NB4 (cell line): ENCODE results near the gene IFIH1.

ENCODE experiments used
- MAX ChIP-seq: IDR thresholded peaks from 2 replicates; pipeline ENCODE4 v1.6.1; 2011; ENCODE audit warnings: low read depth, low read length
- MYC ChIP-seq: IDR thresholded peaks from 2 replicates; pipeline ENCODE4 v1.6.1; 2011; ENCODE audit warnings: low read depth, low read length
- POLR2A ChIP-seq: IDR thresholded peaks from 2 replicates; pipeline ENCODE4 v1.6.1; 2011; ENCODE audit warnings: mild to moderate bottlenecking; ENCODE audit not compliant: insufficient read length; ENCODE audit errors: extremely low read depth
- TF ChIP-seq, protein P1 (sequence below): IDR thresholded peaks from one replicate; pipeline ENCODE4 v1.5.1; 2012; ENCODE audit warnings: low read depth, low read length

DNA sequence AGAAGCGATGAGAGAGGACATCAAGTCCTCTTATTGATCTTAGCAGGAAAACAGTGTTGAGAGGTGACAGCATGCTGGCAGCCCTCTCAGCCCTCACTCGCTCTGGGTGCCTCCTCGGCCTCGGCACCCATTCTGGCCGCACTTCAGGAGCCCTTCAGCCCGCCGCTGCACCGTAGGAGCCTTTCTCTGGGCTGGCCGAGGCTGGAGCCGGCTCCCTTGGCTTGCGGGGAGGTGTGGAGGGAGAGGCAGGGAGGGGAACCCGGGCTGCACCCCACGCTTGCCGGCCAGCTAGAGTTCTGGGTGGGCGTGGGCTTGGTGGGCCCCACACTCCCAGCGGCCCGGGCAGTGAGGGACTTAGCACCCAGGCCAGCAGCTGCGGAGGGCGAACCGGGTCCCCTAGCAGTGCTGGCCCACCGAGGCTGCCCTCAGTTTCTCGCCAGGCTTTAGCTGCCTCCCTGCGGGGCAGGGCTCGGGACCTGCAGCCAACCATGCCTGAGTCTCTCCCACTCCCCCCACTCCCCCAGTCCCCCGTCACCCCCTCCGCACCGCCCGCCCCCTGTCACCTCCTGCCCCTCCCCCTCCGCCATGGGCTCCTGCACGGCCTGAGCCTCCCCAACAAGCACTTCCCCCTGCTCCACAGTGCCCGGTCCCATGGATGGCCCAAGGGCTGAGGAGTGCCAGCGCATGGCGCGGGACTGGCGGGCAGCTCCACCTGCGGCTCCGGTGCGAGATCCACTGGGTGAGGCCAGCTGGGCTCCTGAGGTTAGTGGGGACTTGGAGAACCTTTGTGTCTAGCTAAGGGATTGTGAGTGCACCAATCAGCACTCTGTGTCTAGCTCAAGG is 83.6 kb downstream of the IFIH1 start:
- TF ChIP-seq, protein P1, sequence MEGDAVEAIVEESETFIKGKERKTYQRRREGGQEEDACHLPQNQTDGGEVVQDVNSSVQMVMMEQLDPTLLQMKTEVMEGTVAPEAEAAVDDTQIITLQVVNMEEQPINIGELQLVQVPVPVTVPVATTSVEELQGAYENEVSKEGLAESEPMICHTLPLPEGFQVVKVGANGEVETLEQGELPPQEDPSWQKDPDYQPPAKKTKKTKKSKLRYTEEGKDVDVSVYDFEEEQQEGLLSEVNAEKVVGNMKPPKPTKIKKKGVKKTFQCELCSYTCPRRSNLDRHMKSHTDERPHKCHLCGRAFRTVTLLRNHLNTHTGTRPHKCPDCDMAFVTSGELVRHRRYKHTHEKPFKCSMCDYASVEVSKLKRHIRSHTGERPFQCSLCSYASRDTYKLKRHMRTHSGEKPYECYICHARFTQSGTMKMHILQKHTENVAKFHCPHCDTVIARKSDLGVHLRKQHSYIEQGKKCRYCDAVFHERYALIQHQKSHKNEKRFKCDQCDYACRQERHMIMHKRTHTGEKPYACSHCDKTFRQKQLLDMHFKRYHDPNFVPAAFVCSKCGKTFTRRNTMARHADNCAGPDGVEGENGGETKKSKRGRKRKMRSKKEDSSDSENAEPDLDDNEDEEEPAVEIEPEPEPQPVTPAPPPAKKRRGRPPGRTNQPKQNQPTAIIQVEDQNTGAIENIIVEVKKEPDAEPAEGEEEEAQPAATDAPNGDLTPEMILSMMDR: no peak
- TF ChIP-seq POLR2A (no peak), MYC (no peak), MAX (no peak)
